ENCODE measurements around the gene SAGE1. TPM values are rescaled to one million over a fixed set of nuclear protein-coding genes. Genes with fewer than 3 reads are reported as not detected.
"Not testable (repeated sequence)": the region's sequence is repeated elsewhere in the genome, so short reads cannot be mapped to it uniquely, and the experiment has no call there.

SAGE1 gene, protein sequence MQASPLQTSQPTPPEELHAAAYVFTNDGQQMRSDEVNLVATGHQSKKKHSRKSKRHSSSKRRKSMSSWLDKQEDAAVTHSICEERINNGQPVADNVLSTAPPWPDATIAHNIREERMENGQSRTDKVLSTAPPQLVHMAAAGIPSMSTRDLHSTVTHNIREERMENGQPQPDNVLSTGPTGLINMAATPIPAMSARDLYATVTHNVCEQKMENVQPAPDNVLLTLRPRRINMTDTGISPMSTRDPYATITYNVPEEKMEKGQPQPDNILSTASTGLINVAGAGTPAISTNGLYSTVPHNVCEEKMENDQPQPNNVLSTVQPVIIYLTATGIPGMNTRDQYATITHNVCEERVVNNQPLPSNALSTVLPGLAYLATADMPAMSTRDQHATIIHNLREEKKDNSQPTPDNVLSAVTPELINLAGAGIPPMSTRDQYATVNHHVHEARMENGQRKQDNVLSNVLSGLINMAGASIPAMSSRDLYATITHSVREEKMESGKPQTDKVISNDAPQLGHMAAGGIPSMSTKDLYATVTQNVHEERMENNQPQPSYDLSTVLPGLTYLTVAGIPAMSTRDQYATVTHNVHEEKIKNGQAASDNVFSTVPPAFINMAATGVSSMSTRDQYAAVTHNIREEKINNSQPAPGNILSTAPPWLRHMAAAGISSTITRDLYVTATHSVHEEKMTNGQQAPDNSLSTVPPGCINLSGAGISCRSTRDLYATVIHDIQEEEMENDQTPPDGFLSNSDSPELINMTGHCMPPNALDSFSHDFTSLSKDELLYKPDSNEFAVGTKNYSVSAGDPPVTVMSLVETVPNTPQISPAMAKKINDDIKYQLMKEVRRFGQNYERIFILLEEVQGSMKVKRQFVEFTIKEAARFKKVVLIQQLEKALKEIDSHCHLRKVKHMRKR
- total RNA-seq (2021) (not detected in 3 replicates), Bru-seq, nascent RNA (not detected)
- long read RNA-seq, experiment 1: 0 reads
- long read RNA-seq, experiment 2: 0 reads
- long read RNA-seq, experiment 3: 0 reads

DNA sequence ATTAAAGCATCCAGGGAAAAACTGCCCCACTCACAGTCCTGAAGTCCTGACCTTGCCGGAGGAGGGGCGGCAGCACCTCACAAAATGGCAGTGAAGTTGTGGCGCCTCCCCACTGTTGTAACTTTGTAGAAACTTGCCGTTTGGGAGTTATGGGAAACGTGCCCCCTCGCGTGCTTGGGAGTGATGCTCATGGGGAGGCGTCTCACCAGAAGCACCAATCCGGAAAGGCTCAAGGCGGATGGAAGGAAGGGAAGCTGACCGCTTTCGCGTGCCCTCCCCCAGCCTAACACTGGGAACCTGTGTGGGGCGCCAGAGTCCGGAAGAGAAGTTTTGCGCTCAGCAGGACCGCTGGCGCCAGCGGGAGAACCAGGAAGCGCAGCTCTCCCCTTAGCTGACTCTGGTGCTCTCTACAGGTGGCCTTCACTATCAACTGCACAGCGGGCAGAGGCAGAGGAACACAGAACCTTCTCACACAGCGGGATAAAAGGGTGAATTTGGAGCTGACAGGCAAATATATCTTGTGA, at the start of gene SAGE1, which contains the start of gene CT45A10:
SAGE1 (plus strand) TSS at position 423 of the 524 bp plus-strand sequence. CDS start 2,527 bp downstream, outside the sequence.
CT45A10 (minus strand) TSS at position 151 of the 524 bp plus-strand sequence. CDS start 8,100 bp downstream, outside the sequence.
- no peak for DNase-seq (ENCODE audit: low spot score)
- no peak within 1 kb of the TSS for H3K4me3 Mint-ChIP-seq
- H3K27ac Mint-ChIP-seq: no peak within 1 kb of the TSS
- TF ChIP-seq, protein P1, sequence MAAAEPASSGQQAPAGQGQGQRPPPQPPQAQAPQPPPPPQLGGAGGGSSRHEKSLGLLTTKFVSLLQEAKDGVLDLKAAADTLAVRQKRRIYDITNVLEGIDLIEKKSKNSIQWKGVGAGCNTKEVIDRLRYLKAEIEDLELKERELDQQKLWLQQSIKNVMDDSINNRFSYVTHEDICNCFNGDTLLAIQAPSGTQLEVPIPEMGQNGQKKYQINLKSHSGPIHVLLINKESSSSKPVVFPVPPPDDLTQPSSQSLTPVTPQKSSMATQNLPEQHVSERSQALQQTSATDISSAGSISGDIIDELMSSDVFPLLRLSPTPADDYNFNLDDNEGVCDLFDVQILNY (CRISPR knock-in tag; IDR thresholded peaks at IDR 0.05): no peak
- no peak for TF ChIP-seq NFATC4 (CRISPR knock-in tag; IDR thresholded peaks at IDR 0.05)
- POLR2A ChIA-PET: no interaction called here
- peaks cover 10% of the 10 kb centered on the region for H3K36me3 Mint-ChIP-seq
- no peaks in the 10 kb centered on the region for H3K4me1 Mint-ChIP-seq
- no peak for ATAC-seq
- peaks cover 19% of the 10 kb centered on the region for H3K9me3 Mint-ChIP-seq
- H3K27me3 Mint-ChIP-seq (ENCODE audit: low read depth): no peaks in the 10 kb centered on the region
- CTCF ChIA-PET: no interaction called here

DNA sequence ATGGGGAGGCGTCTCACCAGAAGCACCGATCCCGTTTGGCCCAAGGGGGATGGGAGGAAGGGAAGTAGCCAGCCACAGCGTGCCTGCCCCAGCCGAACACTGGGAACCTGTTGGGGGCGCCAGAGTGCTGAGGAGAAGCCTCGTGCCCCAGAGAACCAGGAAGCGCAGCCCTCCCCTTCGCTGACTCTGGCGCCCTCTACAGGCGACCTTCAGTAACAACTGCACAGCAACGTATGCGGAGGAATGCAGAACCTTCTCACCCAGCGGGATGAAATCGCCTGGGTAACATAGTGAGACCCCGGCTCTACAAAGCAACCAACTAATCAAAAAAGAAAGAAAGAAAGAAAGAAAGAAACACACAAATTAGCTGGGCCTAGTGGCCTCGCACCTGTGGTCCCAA, 39.1 kb upstream of the SAGE1 start, which contains the start of gene CT45A8:
CT45A8 (minus strand) TSS at position 101 of the 400 bp plus-strand sequence. CDS start 3,755 bp downstream, outside the sequence.
- POLR2A ChIA-PET; ATAC-seq; H3K9me3 Mint-ChIP-seq; H3K27ac Mint-ChIP-seq; H3K27me3 Mint-ChIP-seq (ENCODE audit: low read depth); H3K36me3 Mint-ChIP-seq; CTCF ChIA-PET; H3K4me3 Mint-ChIP-seq; DNase-seq (ENCODE audit: low spot score); H3K4me1 Mint-ChIP-seq: not testable (repeated sequence)

DNA sequence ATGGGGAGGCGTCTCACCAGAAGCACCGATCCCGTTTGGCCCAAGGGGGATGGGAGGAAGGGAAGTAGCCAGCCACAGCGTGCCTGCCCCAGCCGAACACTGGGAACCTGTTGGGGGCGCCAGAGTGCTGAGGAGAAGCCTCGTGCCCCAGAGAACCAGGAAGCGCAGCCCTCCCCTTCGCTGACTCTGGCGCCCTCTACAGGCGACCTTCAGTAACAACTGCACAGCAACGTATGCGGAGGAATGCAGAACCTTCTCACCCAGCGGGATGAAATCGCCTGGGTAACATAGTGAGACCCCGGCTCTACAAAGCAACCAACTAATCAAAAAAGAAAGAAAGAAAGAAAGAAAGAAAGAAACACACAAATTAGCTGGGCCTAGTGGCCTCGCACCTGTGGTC, 21.8 kb upstream of the SAGE1 start, which contains the start of gene CT45A9:
CT45A9 (minus strand) TSS at position 101 of the 400 bp plus-strand sequence. CDS start 3,751 bp downstream, outside the sequence.
- H3K4me1 Mint-ChIP-seq; H3K27ac Mint-ChIP-seq; ATAC-seq; DNase-seq (ENCODE audit: low spot score); POLR2A ChIA-PET; H3K4me3 Mint-ChIP-seq; H3K27me3 Mint-ChIP-seq (ENCODE audit: low read depth); CTCF ChIA-PET; H3K9me3 Mint-ChIP-seq; H3K36me3 Mint-ChIP-seq: not testable (repeated sequence)

DNA sequence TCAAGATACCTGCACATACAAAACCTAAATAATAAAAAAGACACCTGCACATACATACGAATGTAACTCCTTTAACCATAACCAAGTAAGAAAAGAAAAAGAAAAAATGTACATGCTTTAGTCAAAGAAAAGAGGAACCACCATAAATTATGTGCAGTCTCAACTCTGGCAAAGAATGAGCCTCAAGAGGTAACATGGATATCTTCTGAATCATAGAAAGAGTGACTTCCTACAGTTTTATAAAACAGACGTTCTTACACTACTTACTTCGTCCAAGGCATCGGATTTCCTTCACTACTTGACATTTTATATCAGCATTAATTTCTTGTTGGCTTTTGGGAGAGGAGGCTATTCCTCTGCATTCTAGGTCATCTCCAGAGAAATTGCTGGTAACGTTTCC, 10.8 kb upstream of the SAGE1 start:
- DNase-seq (ENCODE audit: low spot score); H3K4me1 Mint-ChIP-seq; H3K9me3 Mint-ChIP-seq; H3K27ac Mint-ChIP-seq; CTCF ChIA-PET; H3K27me3 Mint-ChIP-seq (ENCODE audit: low read depth); H3K36me3 Mint-ChIP-seq; H3K4me3 Mint-ChIP-seq; ATAC-seq; POLR2A ChIA-PET: not testable (repeated sequence)

DNA sequence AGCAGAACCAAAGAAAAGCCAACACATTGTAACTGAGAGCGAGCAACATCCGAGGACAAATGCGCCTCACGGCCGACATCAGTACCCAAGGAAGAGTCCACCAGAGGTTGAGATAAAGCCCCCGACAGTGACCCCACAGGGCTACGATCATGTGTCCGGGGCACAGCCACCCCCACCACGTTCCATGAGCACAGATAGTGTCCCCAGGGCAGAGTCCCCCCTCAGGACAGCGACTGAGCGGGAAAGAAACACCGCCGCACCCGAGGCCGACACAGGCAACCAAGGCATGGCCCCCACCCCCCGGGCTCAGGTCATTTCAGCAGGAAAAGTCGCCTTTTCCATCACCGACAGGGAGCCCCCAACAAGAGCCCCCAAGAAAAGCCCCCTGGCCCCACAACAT, 5.3 kb upstream of the SAGE1 start:
- ATAC-seq; H3K27ac Mint-ChIP-seq; H3K4me1 Mint-ChIP-seq; CTCF ChIA-PET; DNase-seq (ENCODE audit: low spot score); H3K36me3 Mint-ChIP-seq; POLR2A ChIA-PET; H3K27me3 Mint-ChIP-seq (ENCODE audit: low read depth); H3K4me3 Mint-ChIP-seq: not testable (repeated sequence)
- peaks cover 19% of the 10 kb centered on the region for H3K9me3 Mint-ChIP-seq

DNA sequence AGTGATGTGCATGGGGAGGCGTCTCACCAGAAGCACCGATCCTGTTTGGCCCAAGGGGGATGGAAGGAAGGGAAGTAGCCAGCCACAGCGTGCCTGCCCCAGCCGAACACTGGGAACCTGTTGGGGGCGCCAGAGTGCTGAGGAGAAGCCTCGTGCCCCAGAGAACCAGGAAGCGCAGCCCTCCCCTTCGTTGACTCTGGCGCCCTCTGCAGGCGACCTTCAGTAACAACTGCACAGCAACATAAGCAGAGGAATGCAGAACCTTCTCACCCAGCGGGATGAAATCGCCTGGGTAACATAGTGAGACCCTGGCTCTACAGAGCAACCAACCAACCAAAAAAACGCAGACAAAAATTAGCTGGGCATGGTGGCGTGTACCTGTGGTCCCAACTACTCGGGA, 4.5 kb upstream of the SAGE1 start:
- H3K27ac Mint-ChIP-seq; H3K4me1 Mint-ChIP-seq; ATAC-seq; POLR2A ChIA-PET; H3K36me3 Mint-ChIP-seq; CTCF ChIA-PET; H3K27me3 Mint-ChIP-seq (ENCODE audit: low read depth); H3K4me3 Mint-ChIP-seq: not testable (repeated sequence)
- peak; percentile 45 for DNase-seq (ENCODE audit: low spot score)
- peaks cover 19% of the 10 kb centered on the region for H3K9me3 Mint-ChIP-seq

DNA sequence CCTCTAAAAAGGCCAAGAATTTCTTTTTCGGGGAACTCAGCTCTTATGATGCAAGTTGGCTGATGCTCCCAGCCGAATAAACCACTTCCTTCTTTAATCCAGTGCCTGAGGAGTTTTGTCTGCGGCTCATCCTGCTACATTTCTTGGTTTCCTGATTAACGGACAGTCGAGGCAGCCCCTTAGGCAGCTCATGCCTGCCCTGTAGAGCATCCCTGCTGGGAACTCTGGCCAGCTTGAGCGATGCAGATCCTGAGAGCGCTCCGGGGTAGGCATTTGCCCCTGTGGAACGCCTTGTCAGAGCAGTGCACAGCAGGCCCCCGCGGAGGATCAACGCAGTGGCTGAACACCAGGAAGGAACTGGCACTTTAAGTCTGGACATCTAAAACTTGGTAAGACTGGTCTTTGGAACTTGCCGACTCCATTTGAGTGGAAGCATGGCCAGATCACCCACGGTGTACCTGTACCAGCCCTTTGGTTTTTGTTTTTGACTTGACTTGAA, 3.4 kb upstream of the SAGE1 start:
- ChIA-PET POLR2A (no interaction called here), CTCF (no interaction called here)
- no peak for DNase-seq (ENCODE audit: low spot score)
- no peak for ATAC-seq
- Mint-ChIP-seq H3K9me3 (peaks cover 19% of the 10 kb centered on the region), H3K36me3 (peaks cover 10% of the 10 kb centered on the region), H3K4me1 (no peaks in the 10 kb centered on the region), H3K27ac (no peak overlapping the region), H3K4me3 (no peak overlapping the region), H3K27me3 (ENCODE audit: low read depth) (no peaks in the 10 kb centered on the region)
- TF ChIP-seq HMGA2 (CRISPR knock-in tag; IDR thresholded peaks at IDR 0.05): no peak
- no peak for TF ChIP-seq OVOL2 (CRISPR knock-in tag; IDR thresholded peaks at IDR 0.05; ENCODE audit: borderline replicate concordance)
- TF ChIP-seq, protein P2, sequence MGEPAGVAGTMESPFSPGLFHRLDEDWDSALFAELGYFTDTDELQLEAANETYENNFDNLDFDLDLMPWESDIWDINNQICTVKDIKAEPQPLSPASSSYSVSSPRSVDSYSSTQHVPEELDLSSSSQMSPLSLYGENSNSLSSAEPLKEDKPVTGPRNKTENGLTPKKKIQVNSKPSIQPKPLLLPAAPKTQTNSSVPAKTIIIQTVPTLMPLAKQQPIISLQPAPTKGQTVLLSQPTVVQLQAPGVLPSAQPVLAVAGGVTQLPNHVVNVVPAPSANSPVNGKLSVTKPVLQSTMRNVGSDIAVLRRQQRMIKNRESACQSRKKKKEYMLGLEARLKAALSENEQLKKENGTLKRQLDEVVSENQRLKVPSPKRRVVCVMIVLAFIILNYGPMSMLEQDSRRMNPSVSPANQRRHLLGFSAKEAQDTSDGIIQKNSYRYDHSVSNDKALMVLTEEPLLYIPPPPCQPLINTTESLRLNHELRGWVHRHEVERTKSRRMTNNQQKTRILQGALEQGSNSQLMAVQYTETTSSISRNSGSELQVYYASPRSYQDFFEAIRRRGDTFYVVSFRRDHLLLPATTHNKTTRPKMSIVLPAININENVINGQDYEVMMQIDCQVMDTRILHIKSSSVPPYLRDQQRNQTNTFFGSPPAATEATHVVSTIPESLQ (CRISPR knock-in tag; IDR thresholded peaks at IDR 0.05): no peak
- TF ChIP-seq ZNF232 (CRISPR knock-in tag; IDR thresholded peaks at IDR 0.05): no peak
- no peak for TF ChIP-seq ZNF396 (CRISPR knock-in tag; IDR thresholded peaks at IDR 0.05; ENCODE audit: borderline replicate concordance)
- TF ChIP-seq, protein P3, sequence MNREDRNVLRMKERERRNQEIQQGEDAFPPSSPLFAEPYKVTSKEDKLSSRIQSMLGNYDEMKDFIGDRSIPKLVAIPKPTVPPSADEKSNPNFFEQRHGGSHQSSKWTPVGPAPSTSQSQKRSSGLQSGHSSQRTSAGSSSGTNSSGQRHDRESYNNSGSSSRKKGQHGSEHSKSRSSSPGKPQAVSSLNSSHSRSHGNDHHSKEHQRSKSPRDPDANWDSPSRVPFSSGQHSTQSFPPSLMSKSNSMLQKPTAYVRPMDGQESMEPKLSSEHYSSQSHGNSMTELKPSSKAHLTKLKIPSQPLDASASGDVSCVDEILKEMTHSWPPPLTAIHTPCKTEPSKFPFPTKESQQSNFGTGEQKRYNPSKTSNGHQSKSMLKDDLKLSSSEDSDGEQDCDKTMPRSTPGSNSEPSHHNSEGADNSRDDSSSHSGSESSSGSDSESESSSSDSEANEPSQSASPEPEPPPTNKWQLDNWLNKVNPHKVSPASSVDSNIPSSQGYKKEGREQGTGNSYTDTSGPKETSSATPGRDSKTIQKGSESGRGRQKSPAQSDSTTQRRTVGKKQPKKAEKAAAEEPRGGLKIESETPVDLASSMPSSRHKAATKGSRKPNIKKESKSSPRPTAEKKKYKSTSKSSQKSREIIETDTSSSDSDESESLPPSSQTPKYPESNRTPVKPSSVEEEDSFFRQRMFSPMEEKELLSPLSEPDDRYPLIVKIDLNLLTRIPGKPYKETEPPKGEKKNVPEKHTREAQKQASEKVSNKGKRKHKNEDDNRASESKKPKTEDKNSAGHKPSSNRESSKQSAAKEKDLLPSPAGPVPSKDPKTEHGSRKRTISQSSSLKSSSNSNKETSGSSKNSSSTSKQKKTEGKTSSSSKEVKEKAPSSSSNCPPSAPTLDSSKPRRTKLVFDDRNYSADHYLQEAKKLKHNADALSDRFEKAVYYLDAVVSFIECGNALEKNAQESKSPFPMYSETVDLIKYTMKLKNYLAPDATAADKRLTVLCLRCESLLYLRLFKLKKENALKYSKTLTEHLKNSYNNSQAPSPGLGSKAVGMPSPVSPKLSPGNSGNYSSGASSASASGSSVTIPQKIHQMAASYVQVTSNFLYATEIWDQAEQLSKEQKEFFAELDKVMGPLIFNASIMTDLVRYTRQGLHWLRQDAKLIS (CRISPR knock-in tag; IDR thresholded peaks at IDR 0.05; ENCODE audit: borderline replicate concordance): no peak

All from WTC11 (cell line).